GM19240 (cell line): ENCODE measurements around the gene TAOK1.

Experiments used
- DNase-seq: peaks from one replicate; pipeline ENCODE4 v3.0.0; 2011; ENCODE audit warnings: low spot score; ENCODE audit not compliant: insufficient read length

Gene TAOK1

DNA sequence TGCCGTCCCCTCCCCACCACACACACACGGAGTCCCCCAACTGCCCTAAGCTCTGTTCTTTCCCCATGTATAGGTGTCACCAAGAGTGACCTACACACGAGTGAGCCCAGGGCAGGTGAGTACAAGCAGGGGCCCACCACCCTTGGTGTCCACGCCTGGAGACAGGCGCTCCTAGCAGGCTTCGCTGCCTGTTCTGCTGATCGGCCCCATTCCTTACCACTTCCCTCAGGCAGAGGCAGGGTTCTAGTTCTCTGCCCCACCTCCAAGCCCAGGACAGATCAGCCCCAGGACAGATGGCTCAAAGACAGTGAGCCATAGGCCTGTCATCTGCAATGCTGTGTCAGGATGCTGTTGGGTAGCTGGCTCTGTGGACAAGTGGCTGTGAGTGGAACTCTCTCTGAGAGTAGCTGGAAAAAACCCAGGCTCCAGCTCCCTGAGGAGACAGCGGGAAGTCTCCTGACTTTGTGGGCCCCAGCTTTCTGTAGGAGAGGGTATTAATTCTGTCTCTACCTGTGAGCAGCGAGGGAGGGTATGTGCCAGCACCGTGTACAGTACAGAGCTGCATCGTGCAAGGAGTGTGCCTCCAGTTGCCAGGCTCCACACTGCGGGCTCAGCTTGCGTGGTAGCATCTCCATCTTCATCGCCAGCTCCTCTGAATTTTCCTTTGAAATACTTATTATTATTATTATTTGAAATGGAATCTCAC lies 179.2 kb downstream of the TAOK1 start:
- DNase-seq, result no peak

DNA sequence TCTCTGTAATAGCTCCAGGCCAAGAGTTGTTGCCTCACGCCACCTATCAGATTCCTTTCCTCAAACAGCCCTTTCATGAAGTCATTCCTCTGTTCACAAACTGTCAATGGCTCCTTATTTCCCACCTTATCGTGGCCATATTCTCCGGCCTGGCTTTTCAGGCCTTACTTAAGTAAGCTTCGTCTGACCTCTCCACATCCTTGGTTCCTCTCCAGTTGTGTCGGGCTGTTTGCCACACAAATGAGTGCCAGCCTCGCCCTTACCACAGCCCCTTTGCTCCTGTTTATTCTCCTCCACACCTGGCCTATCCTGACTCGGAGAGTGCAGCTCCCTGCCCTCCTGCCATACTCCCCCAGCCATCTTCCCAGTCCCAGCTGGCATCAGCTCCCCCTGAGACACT lies 180.4 kb downstream of the TAOK1 start:
- DNase-seq, result no peak

DNA sequence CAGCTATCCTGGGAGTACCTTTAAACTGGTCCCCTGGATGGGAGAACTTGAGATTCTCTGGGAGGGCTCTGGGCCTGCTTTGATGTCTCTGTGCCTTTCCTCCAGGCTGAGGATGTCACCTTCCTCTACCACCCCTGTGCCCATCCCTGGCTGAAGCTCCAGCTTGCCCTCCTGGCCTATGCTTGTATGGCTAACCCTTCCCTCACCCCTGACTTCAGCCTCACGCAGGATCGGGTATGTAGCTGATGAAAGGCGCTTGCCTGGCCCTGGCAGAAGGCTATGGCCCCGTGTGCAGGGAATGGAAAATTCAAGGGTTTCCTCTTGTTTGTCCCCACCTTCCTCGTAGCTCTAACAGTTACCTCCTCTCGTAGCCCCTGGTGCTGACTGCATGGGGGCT lies 181.3 kb downstream of the TAOK1 start:
- DNase-seq, result no peak

DNA sequence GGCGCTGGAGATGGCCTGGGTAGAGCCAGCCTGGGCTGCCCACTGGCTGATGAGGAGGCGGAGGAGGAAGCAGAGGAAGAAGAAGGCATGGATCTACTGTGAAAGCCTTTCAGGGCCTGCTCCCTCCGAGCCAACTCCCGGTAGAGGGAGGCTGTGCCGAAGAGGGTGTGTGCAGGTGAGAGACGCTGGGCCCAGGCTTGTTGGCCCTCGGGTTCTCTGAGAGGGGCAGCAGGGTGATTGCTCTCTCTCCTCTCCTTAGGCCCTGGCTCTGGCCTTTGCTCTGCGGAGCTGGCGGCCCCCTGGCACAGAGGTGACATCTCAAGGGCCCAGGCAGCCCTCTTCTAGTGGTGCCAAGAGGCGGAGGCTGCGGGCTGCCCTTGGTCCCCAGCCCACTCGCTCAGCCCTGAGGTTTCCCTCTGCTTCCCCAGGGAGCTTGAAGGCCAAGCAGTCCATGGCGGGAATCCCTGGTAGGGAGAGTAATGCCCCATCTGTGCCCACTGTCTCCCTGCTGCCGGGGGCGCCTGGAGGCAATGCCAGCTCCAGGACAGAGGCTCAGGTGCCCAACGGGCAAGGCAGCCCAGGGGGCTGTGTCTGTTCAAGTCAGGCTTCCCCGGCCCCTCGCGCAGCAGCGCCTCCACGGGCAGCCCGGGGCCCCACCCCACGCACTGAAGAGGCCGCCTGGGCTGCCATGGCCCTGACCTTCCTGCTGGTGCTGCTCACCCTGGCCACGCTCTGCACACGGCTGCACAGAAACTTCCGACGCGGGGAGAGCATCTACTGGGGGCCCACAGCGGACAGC lies 181.9 kb downstream of the TAOK1 start:
- no peak for DNase-seq

DNA sequence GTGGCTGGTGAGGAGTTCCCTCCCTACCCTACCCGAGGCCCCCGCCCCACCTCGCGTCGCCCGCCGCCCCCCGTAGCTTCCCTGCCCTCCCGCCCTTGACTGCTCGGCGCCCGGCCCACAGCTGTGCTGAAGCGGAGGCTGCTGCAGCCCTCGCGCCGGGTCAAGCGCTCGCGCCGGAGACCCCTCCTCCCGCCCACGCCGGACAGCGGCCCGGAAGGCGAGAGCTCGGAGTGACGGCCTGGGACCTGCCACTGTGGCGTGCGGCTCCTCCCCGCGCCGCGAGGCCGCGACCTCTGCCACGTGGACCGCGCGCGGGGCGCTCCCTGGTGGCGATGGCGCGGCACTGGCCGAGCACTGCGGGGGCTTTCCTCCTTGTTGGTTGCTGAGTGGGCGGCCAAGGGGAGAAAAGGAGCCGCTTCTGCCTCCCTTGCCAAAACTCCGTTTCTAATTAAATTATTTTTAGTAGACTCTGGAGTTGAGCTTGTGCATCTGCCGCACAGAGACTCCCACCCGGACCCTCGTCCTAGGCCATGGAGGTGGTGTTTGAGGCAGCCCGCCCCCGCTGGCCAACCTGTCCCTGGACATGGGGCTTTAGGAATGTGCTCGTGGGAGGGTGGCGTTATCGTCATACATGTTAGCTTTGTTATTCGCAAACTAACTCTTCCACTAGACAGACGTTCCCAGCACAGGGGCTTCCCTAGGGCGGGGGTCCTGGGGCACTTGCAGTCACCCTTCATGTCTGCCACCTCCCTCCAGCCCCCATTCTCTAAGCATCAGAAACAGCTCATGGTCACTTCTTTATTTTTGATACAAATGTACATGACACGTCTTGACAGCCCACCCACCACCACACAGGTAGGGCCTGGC lies 182.8 kb downstream of the TAOK1 start:
- no peak for DNase-seq

DNA sequence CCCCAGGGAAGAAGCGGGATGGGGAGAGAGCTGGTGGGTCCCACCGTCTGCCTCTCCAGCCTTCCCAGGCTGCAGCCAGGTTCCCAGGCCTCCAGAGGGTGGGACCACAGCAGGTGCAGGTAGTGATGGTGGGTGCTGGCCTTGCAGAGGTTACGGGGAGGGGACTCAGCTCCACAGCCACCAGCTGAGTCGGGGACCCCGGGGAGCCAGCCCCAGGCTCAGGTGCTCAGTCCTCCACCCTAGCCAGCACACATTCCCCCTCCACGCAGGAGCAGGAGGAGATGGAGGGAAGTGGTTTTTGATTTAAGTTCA lies 183.4 kb downstream of the TAOK1 start:
- DNase-seq, result no peak

DNA sequence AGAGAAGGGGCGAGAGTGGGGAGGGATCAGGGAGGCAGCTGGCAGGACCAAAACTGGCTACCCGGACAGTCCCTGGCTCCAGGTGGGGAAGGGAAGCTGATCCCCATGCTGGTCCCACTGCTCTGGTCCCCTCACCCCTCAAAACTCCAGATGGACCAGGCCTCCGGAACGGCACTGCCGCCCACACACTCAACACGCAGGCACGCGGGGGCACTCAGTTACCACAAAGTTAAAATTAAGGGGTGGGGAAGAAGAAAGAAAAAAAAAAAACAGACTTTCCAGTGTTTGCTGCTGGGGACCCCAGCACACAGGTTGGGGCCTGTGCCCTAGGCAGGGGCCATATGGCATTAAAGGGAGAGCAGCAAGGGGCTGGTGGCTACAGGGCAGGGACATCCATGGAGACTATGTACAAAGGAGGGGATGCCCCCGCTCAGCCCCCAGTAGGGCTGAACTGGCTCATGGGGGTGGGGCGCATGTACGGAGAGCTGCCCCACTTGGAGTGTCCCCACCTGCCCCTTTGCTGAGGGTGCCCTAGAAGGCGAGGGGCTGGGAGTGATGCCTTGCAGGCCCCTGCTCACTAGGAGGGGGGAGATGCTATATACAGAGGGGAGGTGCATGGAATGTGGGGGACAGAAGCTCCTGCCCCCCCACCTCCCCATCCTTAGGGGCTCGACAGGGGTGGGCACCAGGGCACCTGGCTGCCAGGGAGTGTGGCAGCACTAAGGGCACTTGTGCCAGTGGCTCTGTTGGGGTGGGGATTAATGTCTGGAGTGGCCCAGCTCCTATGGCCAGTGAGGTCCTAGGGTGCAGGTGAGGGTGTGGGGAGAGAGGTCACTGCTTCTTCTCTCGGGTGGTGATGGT lies 183.9 kb downstream of the TAOK1 start:
- no peak for DNase-seq

DNA sequence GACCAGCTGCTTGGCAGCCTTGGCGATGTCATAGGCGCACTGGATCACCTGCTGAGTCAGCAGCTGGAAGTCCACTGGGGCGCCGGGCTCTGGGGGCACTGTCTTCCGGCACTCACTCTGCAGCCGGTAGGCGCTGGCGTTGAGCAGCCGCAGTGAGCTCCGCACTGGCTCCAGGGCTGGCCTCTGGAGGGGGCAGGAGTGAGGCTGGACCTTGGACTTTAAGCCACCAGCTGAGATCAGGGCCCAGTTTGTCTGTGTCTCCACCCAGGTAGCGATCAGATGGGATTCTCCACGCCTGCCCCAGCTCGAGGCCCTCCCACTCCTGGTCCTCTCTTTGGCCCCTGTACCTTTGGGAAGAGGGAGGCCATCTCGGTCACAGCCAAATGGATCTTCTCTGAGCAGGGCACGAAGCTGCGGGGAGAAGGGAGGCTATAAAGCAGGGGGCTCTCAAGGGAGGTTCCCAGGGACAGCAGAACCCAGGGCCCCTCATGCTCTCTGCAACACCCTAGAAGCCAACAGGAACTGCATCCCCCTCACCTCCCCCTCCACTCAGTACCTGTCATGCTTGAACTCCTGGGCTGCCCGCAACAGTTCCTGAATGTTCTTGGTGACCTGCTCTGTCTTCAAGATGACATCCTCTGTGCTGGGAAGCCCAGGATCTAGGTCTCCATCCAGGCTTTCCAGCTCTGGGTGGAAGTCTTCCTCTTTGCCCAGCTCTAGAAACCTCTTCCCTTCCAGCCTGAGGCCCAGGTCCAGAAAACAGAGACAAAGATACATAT lies 184.8 kb downstream of the TAOK1 start:
- no peak for DNase-seq

DNA sequence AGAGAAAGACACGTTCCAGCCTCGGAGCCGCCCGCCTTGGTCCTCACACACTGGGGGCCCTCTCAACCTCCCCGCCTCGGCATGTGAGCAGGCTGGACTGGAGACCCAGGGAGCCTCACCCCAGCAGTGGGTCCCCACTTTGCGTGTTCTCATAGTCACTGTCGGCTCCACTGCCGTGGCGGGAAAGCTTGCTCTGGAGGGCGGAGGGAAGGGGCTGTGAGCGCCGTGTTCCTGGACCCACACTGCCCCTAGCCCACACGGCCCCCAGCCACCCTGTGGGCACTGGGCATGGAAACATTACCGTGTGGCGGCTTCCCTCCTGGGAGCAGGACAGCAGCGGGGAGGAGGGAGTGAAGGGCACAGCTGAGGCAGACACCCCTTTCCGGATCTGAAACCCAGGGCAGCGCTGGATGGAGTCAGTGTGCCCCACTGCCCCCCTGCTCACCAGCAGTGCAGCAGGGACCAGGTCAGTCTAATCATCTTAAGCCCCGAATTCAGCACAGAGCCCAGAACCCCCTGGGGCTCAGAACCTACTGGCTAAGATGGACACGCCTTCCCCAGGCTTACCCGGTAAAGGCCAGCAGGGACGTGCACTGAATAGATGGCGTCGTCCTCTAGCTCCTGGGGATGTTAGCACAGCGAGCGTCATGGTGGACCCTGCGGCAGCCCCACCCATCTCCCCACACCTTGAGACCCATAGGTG lies 185.5 kb downstream of the TAOK1 start:
- no peak for DNase-seq

DNA sequence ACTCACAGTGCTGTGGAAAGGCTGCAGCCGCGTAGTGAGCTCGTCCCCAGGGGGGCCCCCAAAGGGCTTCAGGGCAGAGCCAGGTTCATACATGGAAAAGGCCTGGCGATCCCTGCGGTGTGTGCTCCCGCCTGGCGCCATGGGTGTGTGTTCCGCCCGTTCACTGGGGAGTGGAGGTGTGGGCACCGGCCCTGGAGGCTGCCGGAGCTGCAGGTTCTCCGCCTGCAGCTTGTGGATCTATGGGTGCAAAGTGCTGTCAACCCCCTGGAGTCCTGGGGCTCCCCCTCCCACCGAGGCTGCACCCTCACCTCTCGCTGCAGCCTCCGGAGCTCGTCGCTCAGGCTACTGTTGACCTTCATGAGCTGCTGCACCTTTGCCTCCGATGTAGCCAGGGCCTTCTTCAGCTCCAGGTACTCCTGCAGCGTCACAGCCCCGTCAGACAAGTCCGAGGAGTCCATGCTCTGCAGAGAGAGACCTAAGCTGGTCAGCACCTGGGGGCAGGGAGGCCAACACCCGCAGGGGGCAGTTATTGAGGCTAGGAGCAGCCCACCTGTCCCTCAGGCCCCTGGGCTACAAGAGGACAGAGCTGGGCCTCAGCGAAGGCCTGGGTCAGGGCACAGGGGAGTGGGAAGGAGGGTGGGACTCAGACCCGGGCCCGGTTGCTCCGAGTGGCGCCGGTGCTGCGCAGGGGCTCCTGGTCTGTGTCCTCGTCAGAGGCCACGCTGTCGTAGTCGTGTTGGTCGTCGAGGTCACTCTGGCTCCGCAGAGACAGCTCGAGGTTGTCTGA lies 186.2 kb downstream of the TAOK1 start:
- DNase-seq, result no peak

DNA sequence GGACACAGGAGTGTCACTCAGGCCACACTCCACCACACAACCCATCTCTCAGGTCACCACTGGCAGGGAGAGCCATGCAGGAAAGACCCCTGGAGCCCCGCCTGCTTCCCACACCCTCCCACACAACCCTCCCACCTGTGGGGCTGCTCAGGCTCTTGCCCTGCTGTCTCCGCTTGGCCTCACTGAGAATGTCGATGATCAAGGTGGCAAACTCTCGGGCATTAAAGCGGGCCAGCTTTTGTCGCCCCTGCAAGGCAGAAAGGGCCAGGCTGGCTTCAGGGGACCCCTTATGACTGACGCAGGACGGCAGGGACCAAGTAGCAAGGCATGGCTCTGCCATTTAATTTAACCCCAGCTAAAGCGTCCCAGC lies 186.8 kb downstream of the TAOK1 start:
- DNase-seq, result no peak

DNA sequence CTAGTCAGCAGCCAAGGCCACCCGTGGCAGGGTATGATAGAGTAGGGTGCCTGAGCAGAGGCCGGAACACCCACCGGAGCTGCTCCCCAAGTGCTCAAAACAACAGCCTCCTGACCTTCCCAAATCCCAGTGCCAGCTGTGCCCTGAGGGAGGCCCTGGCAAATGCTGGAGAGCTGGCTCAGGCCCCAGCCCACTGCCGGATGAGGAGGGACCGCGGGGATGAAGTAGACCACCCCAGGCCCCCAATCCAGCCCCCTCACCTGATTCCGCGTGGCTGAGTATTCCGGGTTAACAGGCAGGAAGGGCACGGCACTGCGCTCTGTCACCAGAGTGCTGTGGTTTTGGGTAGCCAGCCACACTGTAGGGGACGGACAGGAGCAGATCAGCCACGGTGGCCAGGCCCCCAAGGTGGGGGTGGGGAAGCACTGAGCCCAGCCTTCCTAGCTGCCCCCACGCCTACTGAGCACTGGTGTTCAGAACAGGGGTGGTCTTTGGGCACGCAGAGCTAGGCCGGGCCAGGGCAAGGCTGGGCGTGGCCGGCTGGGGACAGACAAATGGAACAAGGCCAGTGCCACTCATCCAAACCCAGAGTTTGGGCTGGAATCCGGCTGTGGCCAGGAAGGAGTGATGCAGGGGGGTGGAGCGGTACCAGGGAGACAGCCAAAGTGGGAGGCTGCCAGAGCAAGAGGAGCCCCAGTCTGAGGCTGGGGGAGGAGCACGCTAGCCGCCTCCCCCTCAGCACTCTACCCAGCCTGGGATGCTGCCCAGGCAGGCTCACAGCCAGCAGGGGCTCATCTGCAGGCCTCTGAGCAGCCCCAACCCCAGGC lies 187.4 kb downstream of the TAOK1 start:
- DNase-seq, result no peak

DNA sequence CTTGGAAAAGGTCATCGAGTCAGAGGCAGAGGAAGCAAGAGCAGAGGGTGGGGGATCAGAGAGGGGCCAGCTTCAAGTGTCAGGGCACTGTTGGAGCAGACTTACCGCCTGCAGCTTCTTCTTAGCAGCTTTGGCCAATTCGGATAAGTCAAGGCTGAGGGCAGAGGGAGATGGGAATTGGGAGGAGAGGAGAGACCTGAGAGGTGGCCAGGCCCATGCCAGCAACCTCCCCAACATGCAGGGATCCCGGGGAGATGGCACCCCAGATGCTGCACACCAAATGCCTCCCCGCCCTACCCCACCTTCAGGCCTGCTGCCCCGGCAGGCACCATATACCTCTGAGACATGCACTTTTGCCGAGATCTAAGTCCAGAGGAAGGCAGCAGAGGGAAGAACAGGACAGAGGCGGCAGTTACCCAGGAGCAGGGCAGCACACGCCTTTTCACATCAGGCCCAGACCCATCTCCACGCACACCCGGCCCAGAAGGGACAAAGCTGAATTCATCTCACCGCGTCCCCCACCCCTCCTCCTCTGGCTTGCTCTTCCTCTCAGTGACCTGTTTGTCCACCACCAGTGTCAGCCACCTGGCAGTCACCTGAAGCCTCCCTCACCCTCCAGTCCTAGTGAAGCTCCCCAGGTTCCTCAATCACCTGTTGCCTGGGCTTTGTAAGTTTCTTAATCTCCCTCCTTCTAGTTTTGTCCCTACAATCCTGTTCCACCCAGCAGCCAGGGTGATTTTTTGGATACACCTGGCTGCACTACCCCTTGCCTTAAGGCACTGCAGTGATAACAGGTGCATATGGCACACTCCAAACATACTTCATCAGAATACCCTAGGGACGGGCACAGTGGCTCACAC lies 188.7 kb downstream of the TAOK1 start:
- DNase-seq, result no peak

DNA sequence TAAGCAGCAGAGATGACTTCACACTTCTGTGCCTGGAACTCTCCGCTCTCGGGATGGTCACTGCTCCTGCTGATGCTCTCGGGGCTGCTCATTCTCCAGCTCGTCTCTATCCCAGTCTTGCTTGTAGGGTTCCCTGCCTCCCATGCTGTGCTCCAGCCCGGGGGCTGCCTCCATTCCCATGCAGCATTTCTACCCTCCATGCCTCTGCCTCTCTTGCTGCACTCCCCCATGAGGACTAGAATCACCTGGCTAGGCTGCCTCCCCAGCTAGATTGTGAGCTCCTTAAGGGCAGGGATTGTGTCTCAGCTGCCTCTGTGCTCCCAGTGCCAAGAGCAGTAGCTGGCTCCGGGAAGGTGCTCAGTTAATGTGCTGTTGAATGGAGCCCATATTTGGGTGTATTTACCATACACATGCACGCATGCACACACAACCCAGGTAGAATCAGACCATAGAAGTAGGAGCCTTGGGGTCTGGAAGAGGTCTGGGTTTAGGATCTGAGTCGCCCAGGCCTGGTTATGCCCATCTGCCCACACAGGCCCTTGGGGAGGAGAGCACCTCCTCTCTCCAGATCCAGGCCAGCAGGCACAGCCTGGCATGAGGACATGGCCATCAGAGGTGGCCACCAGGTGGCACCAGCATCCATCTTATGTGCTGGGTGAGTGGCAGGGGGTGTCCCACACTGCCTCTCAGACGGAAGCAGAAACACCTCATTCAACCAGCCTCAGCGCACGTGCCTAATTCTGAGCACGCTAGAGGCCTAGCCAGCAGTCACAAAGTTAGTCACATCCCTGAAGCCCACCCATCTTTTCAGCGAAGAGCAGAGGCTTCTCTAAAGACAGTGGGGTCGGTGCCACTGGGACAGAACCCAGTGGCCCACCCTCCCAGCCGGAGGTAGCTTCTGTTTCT lies 190.0 kb downstream of the TAOK1 start:
- DNase-seq, result peak; percentile 97

DNA sequence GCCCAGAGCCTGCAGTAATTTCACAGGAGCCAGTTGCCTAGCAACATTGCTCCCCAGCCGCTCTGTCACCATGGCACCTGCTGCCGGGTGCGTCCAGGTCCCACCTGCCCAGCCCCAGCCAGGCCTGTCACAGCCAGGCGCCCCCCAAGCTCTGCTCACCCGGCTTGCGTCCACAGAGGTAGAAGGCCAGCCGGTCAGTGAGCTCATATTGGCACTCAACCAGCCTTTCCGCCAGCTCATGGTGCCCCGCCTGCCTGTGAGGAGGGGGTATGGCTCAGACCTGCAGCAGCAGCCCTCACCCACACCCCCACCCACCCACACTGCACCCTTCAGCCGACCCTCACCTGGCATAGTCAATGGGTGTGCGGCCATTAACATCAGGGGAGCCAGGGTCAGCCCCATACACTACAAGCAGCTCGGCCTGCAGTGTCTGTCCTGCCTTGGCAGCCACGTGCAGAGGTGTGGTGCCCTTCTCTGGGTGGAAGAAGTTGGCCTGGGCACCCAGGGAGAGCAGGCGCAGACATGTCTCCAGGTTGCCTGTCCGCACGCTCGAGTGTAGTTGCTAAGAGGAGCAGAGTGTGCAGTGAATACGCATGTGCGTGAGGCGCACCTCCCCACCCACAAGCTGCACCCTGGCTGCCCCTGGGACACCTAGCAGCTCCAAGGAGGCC lies 191.6 kb downstream of the TAOK1 start:
- no peak for DNase-seq
